GM19025 (cell line): ENCODE data around the gene SGIP1.
"Not testable (repeated sequence)": the region's sequence is repeated elsewhere in the genome, so short reads cannot be mapped to it uniquely, and the experiment has no call there.

Experiments
- ATAC-seq: cut with Tn5 transposase; IDR thresholded peaks from one replicate; pipeline ENCODE4 v1.9.1; 2021; ENCODE audit warnings: mild to moderate bottlenecking, low read depth, moderate library complexity; ENCODE audit not compliant: unreplicated experiment

SGIP1 gene

DNA sequence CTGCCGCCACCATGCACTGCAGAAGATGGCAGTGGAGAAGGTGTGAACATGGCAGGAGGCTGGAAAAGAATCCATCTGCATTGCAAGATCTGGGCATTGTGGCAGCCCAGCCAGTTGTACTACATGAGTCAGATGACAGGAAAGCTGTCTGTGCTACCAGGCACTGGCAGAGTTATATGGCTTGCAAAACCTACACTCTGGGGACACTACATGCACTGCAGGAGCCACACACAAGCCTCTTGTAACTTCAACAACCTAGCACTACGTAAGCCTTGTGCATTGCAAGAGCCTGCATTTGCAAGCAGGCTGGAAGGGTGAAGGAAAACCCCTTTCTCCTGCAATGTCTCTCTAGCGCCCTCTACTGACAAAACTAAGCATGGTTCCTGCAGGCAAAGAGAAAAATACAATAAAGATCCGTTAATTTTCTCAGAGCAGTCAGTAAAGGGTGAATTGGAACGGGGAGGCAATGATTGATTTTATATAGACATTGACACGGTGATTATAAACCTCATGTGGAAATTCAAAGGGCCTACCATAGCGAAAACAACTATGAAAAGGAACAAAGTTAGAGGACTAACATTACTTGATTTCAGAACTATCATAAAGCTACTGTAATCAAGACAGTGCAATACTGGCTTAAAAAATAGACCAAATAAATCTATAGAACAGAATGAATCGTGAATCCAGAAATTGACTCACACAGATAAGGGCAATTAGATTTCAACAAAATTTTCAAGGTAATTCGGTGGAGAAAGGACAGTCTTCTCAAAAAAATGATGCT lies 192.1 kb downstream of the SGIP1 start:
- no peak for ATAC-seq

DNA sequence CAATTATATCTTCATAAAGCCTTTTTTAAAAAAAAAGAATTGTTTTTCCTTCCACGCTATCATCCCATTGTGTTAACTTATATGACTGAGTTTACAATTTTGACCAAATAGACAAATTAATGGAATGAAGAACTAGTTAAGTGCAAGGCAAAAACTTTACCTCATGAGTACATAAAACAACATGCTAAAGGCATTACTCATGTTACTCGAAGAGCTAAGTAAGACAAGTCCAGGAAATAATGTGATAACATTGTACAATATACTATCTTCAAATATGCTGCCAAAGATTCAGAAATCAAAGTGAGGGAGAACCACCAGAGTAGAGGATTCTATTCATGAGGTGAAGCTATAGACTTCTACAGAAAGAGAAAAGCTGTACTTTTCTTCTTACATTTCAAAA lies 194.1 kb downstream of the SGIP1 start:
- ATAC-seq, result no peak

DNA sequence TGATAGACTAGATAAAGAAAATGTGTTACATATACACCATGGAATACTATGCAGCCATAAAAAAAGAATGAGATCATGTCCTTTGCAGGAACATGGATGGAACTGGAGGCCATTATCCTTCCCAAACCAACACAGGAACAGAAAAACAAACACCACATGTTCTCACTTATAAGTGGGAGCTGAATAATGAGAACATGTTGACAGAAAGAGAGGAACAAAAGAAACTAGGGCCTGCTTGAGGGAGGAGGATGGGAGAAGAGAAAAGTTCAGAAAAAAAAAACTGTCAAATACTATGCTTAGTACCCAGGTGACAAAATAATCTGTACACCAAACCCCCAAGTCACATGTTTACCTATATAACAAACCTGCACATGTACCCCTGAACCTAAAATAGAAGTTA lies 194.8 kb downstream of the SGIP1 start:
- ATAC-seq, result not testable (repeated sequence)

- ATAC-seq, result no peak
Measured at GRCh38 chr1:66729119-66729518, 195.2 kb downstream of the SGIP1 start.

GRCh38 chr1:66729523-66729922 lies 195.6 kb downstream of the SGIP1 start:
- ATAC-seq, result no peak

- no peak for ATAC-seq
Measured at GRCh38 chr1:66730462-66730861, 196.5 kb downstream of the SGIP1 start.

DNA sequence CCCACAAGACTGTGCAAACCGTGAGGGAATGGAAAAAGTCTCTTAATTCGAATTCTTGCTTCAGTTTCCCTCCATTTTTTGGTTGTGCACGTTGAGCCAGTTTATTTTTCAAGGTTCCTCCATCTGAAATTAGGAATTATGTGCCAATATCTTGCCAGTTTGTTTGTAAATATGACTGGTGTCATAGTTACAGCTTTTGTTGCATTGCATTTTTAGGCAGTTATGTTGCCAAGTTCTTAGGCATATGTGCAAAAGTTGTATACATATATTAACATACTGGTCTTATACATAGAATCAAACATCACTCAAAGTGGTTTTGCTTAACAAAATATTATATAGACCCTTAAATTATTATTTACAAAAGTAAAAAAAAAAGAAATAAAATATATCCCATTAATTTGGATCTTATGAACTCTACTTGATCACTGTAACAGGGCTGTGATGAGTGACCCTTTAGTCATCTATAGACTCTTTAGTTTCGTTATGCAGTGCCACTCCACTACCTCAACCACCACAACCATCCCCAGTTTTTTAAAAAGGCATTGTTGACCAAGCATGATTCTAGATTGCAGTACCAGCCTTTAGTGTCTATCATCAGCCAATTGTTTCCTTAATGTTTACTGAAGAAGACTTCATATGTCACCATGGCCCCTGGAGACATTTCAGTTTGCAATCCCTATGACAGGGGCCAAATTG lies 197.4 kb downstream of the SGIP1 start:
- peak; percentile 41 for ATAC-seq

DNA sequence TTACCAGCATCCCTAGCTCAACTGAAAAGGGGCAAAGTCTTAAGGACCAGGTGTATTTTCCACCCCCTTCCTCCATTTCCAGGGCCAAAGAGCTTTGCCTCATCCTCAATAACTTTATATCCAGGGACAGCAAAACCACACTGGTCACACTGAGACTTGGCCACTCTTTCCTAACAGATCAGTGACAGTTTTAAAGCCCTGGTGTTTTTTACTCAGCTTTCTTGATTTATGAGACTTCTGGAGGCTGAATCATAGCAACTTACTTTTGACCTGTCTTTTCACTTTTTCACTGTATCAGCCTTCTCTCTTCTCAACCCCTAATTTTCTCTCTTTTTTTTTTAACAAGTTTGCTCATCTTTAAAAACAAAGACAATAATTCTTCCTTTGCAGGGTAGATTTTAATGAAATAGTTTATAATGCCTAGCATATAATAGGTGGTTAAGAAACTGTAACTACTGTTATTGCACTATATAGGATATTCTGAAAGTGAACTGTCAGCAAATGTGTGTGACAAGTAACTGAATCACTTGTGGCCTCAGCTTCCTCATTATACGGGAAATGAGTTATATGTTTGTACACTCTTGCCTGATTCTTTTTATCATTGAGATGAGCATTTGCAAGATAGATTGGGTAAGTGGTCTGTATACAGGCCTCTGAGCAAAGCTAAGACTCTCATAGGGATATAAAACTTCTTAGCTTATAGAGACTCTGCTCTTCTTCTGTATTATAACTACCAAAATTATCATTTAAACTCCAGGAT lies 198.6 kb downstream of the SGIP1 start:
- ATAC-seq, result no peak

GRCh38 chr1:66733348-66734017 lies 199.5 kb downstream of the SGIP1 start:
- no peak for ATAC-seq

DNA sequence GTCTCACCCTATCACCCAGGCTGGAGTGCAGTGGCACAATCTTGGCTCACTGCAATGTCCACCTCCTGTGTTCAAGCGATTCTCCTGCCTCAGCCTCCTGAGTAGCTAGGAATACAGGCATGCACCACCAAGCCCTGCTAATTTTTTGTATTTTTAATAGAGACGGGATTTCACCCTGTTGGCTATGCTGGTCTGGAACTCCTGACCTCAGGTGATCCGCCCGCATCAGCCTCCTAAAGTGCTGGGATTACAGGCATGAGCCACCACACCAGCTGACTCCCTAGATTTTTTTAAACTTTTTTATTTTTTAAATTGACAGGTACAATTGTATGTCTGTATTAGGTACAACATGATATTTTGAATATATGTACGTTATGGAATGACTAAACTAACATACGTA lies 200.6 kb downstream of the SGIP1 start:
- ATAC-seq, result not testable (repeated sequence)

GRCh38 chr1:66737836-66738235 lies 203.9 kb downstream of the SGIP1 start:
- no peak for ATAC-seq

- no peak for ATAC-seq
Measured at GRCh38 chr1:66739401-66740157, 205.6 kb downstream of the SGIP1 start.

- ATAC-seq, result no peak
Measured at GRCh38 chr1:66745451-66745850, 211.5 kb downstream of the SGIP1 start.

GRCh38 chr1:66747501-66747900 lies 213.5 kb downstream of the SGIP1 start:
- no peak for ATAC-seq

DNA sequence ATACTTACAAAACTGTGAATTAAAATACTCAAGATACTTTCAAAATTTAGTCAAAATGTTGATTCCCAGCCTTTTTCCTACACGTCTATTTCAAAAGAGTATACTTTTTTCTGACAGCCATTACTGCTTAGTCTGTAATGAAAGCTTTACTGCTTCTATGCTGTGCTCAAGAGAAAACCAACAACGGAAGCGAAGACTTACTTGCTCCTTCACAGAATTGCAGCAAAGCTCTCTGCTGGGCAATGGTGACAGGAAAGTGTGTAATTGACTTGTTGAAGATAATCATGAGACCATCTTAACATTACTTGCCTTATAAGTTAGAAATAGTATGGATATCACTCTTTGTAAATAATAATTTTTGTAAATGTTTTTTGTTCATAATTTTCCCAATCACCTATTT lies 216.6 kb downstream of the SGIP1 start:
- ATAC-seq, result no peak

GRCh38 chr1:66751160-66751559 lies 217.2 kb downstream of the SGIP1 start:
- no peak for ATAC-seq

- no peak for ATAC-seq
Measured at GRCh38 chr1:66752000-66752592, 218.1 kb downstream of the SGIP1 start, which contains the start of gene DYNLT5. Gene DYNLT5, plus strand, starts transcription at chr1:66752459. Its CDS starts 2,200 bp downstream, at chr1:66754659.

DNA sequence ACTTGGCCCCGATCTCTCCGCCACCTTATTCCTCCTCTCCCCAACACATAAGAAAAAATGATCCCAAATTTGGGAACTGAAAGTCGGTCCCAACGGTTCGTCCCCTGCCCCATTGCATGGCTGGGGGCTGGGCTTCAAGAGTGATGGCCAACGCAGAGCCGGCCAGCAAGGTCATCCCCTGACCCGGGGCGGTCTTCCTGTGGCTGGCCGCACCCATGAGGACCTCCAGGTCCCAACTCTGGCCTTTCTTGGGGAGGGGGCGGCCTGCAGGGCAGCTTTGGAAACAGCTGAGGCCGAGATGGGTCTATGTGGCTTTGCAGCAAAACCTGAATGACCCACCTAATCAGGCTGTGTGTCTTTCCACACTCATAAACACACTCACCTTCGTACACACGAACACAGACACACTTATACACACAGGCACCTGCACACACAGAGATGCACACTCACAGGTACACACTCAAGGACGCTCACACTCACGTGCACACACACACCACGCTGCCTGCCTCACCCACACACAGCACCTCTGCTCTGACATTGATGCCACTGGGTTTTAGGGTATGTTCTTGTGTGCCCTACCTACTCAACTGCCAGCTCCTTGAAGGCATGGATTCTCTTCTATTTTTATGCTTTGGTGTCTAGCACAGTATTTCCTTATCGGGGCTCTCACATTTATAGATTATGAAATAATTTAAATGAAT lies 218.9 kb downstream of the SGIP1 start:
- ATAC-seq, result no peak

- ATAC-seq, result no peak
Measured at GRCh38 chr1:66757722-66758240, 223.8 kb downstream of the SGIP1 start.
